Endothelial cell (in vitro differentiated cells): ENCODE data around the gene PCLO. TPM values are rescaled to one million over a fixed set of nuclear protein-coding genes. Genes with fewer than 3 reads are reported as not detected.

ENCODE experiments used
- DNase-seq: peaks from one replicate; pipeline ENCODE4 v3.0.0; 2021; ENCODE audit warnings: low spot score
- H3K27ac Mint-ChIP-seq: one replicate; pipeline ENCODE4 v1.8.0; 2021; ENCODE audit warnings: mixed read lengths, inconsistent platforms; ENCODE audit not compliant: unreplicated experiment
- H3K27me3 Mint-ChIP-seq: one replicate; pipeline ENCODE4 v1.8.0; 2021; ENCODE audit warnings: mild to moderate bottlenecking, moderate library complexity, mixed read lengths, inconsistent platforms; ENCODE audit not compliant: unreplicated experiment
- H3K36me3 Mint-ChIP-seq: one replicate; pipeline ENCODE4 v1.8.0; 2021; ENCODE audit warnings: mild to moderate bottlenecking, low read depth, mixed read lengths, inconsistent platforms; ENCODE audit not compliant: unreplicated experiment
- H3K4me1 Mint-ChIP-seq: one replicate; pipeline ENCODE4 v1.8.0; 2021; ENCODE audit warnings: mild to moderate bottlenecking, mixed read lengths, inconsistent platforms; ENCODE audit not compliant: unreplicated experiment
- H3K4me3 Mint-ChIP-seq: one replicate; pipeline ENCODE4 v1.8.0; 2021; ENCODE audit warnings: mild to moderate bottlenecking, mixed read lengths, inconsistent platforms; ENCODE audit not compliant: unreplicated experiment
- H3K9me3 Mint-ChIP-seq: one replicate; pipeline ENCODE4 v1.8.0; 2021; ENCODE audit warnings: mixed read lengths, inconsistent platforms; ENCODE audit not compliant: unreplicated experiment
- CTCF ChIP-seq: fragments of 200-600 bp; sonication (generic); IDR thresholded peaks from one replicate; pipeline ENCODE4 v1.5.0; 2021; ENCODE audit warnings: antibody characterized with exemption; ENCODE audit not compliant: unreplicated experiment
- total RNA-seq: library from RNA; stranded (reverse); fragmentation: NEBNext Ultra II Directional; extraction: Animal tissue kit (Norgen Biotek cat#: 25700); gene quantifications from one replicate; pipeline ENCODE4 v1.2.1, GENCODE V29; 2021; ENCODE audit not compliant: unreplicated experiment

PCLO gene
- total RNA-seq, 1 donor from 2014 or later = 5.1 TPM

GRCh38 chr7:82704121-82704520 lies 458.6 kb downstream of the PCLO start:
- no peak overlapping the region for H3K4me3 Mint-ChIP-seq
- no peaks in the 10 kb centered on the region for H3K27me3 Mint-ChIP-seq
- TF ChIP-seq CTCF = no peak
- no peak overlapping the region for H3K27ac Mint-ChIP-seq
- no peak for DNase-seq
- no peaks in the 10 kb centered on the region for H3K4me1 Mint-ChIP-seq
- no peaks in the 10 kb centered on the region for H3K9me3 Mint-ChIP-seq
- H3K36me3 Mint-ChIP-seq = no peaks in the 10 kb centered on the region
